GM18498 (cell line): Measurements from ENCODE around the gene ZFYVE28.
"Not testable (repeated sequence)": the region's sequence is repeated elsewhere in the genome, so short reads cannot be mapped to it uniquely, and the experiment has no call there.

Experiments
- ATAC-seq: cut with Tn5 transposase; IDR thresholded peaks from one replicate; pipeline ENCODE4 v1.9.1; 2021; ENCODE audit warnings: mild to moderate bottlenecking, moderate library complexity; ENCODE audit not compliant: unreplicated experiment

Gene ZFYVE28

DNA sequence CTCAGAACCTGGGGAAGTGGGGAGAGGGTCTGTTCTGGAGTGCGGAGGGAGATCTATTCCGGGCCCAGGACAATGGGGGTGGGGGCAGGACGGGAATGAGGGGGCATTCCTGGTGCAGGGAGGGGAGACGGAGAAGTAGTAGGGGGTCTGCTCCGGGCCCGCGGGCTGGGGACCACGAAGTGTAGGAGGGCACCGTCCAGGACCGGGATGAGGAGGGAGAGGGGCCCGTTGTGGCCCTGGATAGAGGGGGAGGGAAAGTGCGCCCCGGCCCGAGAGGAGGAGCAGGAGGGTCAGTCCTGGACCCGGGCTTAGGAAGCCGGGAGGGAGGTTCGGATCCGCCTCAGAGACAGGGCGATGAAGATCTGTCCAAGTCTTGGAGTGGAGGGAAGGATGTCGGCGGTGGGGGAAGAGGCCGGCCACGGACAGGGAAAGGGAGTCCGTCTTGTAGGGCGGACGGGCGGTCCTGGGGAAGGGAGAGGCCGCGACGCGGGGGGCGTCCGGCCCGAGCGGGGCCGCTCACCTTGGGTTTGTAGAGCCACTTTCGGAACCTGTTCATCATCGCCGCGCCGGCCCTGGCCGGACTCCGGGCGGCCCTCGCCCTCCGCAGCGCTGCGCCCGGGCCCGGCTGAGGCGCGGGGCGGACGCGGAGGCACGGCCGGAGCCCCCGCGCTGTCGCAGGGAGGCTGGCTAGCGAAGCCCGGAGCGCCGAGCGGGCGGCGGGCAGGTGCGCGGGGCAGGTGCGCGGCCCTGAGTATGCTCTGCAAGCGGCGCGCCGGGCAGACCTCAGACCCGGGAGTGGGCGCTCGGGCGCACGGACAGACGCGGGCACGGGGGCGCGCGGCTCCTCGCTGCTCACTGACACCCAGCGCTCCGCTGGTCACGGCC, at the start of gene ZFYVE28:
Gene ZFYVE28, minus strand, starts transcription at position 881 of the 885 bp plus-strand sequence. Its CDS starts 322 bp downstream, at position 559.
- no peak for ATAC-seq

- ATAC-seq, result not testable (repeated sequence)
Observed at GRCh38 chr4:2465544-2465943, 47.1 kb upstream of the ZFYVE28 start.

GRCh38 chr4:2465032-2465431, 46.6 kb upstream of the ZFYVE28 start:
- no peak for ATAC-seq

GRCh38 chr4:2462992-2463762, 44.7 kb upstream of the ZFYVE28 start:
- ATAC-seq, result no peak

GRCh38 chr4:2462218-2462991, 44.0 kb upstream of the ZFYVE28 start:
- peak; percentile 87 for ATAC-seq

DNA sequence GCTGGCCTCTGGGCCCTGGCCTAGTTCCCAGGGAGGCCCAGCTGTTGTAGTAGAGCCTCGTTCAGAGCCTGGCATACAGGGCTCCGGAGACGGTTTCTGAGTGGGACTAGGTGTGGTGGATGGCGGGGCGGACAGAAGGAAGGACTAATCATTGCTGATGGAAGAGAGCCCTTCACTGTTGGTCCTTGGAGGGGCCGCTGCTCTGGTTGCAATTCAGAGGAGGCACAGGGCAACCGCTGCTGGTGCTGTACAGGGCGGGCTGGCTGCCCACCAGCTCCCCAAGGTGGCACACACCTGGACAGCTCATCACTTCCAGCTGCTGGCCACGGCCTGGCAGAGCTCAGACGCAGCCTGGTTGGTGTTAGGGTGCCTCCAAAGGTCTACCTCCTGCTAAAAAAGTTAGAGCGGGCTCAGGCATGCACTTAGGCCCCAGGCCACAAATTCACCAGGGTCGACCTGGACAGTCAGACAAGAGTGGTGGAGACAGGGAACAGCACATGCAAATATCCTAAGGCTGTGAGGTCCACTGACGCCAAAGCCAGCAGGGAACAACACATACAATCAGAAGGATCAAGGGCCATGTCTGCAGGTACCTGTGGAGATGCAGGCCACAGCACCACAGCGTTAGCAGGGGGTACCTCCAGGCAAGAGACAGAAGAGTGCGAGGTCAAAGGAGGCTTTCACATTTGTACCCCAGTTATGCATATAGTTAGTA, 43.0 kb upstream of the ZFYVE28 start:
- ATAC-seq, result no peak

DNA sequence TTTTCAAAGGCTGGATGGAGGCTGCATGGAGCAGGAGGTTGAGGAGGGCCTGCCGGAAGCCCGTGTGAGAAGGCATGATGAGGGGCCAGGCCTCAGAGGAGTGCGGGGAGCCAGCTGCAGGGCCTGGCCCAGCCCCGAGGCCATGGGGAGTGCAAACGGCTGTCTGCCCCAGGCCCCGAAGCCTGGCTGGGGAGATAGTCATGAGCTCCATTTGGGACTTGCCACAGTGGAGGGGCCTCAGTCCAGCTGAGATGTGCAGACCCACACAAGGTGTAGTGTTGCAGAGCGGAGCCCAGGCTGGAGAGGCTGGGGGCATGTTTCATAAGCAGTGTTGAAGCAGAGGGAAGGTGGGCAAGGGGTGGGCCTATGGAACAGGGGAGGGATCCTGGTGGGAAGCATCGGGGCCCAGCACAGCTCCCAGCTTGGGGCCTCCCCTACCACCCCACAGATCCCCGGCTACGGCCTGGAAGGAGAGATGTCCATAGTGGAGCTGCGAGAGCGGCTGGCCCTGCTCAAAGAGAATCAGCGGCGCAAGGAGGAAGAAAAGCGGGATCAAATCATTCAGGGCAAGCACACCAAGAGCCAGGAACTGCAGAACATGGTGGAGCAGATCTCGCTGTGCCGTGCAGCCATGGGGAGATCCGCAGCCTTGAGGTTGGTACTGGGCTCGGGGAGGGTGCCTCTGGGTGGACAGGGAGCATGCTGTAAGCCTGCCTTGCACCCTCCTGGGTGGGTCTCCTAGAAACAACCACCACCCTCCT, 41.3 kb upstream of the ZFYVE28 start:
- no peak for ATAC-seq

DNA sequence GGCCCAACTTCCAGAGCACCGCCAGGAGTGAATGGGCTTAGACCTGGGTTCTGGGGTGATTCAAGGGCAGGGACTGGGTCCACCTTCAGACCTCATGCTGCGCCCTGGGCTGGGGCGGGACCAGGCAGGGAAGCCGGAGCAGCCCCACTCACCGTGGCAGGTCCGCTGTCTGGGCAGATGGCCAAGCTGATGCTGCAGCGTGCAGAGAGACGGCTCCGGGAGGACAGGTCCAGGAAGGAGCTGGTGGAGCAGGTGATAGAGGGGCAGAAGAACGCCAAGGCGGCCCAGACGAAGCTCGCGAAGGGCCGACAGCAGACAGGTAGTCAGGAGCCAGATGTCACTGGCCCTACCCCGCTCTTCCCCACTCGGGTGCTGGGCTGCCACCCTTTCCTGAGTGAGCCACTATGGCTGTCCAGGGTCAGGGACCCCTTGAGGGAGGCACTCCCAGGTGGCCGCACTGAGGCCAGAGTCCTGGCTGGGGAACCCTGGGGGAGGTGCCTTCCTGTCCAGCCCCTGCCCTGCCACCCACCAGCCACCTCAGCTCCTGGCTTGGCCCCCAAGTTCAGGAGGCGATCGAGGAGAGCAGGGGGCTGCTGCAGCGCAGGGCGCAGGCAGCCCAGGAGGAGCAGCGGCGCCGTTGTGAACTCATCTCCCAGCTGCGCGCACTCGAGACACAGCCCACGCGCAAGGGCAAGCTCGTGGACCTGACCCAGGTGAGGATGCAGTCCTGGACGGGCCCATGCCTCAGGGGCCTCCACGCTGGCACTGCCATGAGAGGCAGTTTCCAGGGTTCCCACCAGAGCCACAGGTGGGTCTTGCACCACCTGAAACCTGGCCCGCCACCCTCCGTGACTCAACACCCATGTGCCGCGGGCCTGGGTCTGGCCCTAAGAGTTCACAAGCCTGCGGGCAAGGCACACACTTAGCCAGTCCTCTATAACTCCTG, 40.4 kb upstream of the ZFYVE28 start:
- ATAC-seq, result no peak

- no peak for ATAC-seq
Observed at GRCh38 chr4:2457481-2458295, 39.2 kb upstream of the ZFYVE28 start.

DNA sequence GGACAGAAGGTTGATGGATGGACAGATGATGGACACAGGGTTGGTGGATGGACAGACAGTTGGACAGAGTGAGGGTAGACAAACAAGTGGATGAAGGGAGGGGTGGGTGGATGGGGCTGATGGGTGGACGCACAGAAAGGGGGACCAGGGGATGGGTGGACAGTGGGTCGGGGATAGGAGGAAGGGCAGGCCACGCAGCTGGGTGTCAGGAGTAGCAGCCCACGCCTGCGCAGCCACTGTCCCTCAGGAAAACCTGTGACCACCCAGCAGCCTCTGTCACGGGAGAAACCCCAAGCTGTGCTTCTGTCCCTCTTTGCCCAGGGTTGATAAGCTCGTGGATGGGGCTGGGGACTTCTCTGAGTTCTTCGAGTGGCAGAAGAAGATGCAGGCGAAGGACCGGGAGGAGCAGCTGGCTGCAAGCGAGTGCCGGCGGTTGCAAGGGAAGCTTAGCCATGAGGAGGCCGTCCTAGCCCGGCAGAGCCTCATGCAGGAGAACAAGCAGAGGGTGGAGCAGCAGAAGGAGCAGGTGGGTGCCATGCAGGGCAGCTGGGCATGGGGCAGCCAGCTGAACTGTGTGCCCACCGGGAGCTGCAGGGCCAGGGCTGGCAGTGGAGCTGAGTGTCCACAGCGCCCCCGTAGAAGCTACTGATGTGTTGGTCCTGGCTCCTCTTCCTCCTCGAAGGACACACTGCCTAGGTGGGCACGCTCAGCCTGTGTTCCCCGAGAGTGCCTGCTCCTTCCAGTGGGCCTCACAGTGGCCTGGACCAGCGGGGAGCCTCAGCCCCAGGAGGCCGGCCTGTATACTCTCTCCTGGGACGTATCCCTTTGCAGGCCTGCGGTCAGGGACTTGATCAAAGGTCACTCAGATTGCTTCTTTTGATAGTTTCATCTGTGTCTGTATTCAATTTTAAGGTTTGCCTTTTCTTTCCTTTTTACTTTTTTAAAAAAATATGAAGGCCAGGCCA, 33.7 kb upstream of the ZFYVE28 start:
- ATAC-seq, result no peak

DNA sequence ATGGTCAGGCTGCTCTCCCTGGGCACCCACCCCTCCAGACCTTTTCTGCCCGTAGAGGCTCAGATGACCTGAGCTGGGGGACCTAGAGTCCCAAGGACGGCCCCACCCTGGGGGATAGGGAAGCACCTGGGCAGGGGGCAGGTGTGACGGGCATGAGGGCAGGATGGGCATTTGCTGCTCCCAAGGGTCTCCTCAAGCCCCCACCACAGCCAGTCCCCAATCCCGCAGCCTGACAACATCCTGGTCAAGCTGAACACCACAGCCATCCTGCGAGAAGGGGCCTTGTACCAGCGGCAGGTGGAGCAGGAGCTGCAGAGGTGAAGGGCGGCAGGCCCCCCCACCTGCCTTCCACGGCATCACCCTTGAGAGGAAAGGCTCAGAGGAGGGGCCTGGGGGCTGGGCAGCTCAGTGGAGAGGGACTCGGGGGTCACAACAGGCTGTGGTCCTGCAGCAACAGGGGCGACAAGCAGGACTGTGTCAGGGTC, 32.6 kb upstream of the ZFYVE28 start:
- no peak for ATAC-seq

DNA sequence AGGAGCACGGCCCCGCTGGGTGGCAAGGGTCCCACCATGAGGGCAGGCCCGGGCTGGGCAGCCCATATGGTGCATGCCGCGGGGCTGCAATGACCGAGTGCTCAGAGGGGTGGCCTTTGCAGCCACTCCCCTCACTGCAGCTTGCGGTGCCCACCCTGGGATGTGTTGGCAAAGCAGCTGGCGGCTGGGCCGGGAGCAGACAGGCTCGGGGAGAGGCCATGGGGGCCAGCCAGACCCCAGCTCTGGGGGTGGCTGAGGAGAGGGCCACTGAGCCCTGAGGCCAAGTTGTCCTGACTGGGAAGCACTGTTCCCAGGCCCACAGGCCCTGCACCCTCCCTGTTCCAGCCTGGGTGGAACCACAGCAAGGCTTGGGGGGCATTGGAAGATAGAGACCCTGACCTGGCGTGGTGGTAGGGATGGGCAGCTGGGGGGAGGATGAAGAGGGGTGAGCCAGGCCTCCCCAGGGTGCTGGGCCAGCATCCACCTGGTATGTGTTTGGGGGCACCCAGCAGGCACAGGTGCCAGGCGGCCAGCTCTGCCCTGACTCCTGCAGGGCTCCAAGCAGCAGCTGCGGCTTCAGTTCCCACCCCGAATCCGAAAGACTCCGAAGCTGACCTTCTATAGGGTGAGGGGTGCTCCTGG, 32.1 kb upstream of the ZFYVE28 start:
- ATAC-seq, result no peak

DNA sequence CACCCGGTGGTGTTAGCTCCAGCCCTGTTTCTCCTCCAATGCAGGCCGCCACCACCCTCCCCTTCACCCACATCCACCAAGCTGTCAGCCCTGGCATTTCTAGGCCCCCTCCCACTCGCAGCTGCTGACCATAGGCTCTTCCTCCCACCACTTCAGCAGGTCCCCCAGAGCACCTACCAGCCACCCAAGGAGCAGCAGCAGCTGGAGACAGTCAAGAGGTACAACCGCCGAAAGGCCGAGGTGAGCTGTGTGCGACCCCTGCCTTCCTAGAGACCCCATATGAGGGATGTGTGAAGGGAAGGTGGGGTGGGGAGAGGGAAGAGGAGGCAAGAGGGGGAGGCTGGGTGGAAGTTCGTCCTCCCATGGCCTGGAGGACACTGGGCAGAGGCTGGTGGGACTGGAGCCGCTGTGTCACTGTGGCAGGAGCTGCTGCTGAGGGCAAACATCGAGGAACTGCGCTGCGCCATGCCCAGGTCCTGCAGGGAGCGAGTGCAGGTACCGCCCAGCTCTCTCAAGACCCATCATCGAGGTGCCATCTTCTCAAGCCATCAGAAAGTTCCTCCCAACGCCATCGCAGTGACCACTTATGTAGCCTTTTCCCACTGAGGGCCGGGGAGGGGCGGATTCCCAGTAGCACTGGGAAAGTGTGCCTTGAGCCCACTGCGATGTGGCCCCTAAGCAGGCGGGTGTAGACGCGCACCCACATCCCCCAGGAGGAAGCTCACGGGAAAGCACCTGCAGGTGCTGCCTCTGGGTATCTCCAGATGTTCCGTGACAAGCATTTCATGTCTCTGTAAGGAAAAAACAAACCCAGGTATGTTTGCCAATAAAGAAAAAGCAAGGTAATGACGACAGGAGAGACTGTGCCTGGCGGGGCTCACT, 31.3 kb upstream of the ZFYVE28 start:
- no peak for ATAC-seq

- no peak for ATAC-seq
Observed at GRCh38 chr4:2449051-2449450, 30.6 kb upstream of the ZFYVE28 start.

GRCh38 chr4:2448589-2448988, 30.1 kb upstream of the ZFYVE28 start:
- no peak for ATAC-seq
